ENCODE measurements around the gene PAK3. TPM values are rescaled to one million over a fixed set of nuclear protein-coding genes. Genes with fewer than 3 reads are reported as not detected.

PAK3 gene
- 1.4 TPM for total RNA-seq
- long read RNA-seq: 0 reads

- no peak for TF ChIP-seq CTCF (IDR thresholded peaks at IDR 0.05)
- Histone ChIP-seq H3K9me3 (no peaks in the 10 kb centered on the region), H3K36me3 (no peaks in the 10 kb centered on the region), H3K4me3 (peak within 1 kb of the TSS; percentile 48), H3K27me3 (no peaks in the 10 kb centered on the region), H3K4me1 (no peaks in the 10 kb centered on the region), H3K27ac (no peak within 1 kb of the TSS)
- DNase-seq (peak; percentile 55), ATAC-seq (peak; percentile 82)
- intact Hi-C loops (cut with DNase I): no loop called here
Measured at GRCh38 chrX:111095974-111096895, at the start of gene PAK3. TSS of gene PAK3 (plus strand) at chrX:111096191. CDS start at chrX:111123104, 26,913 bp downstream.

- Histone ChIP-seq H3K4me1 (no peaks in the 10 kb centered on the region), H3K27me3 (no peaks in the 10 kb centered on the region), H3K9me3 (no peaks in the 10 kb centered on the region), H3K4me3 (no peak overlapping the region), H3K27ac (no peak overlapping the region), H3K36me3 (no peaks in the 10 kb centered on the region)
- TF ChIP-seq CTCF (IDR thresholded peaks at IDR 0.05): no peak
- intact Hi-C loops (cut with DNase I): no loop called here
- DNase-seq (no peak), ATAC-seq (no peak)
Measured at GRCh38 chrX:111047575-111047974, 48.4 kb upstream of the PAK3 start.

- intact Hi-C loops (cut with DNase I): no loop called here
- Histone ChIP-seq H3K4me1 (no peaks in the 10 kb centered on the region), H3K27ac (no peak overlapping the region), H3K4me3 (no peak overlapping the region), H3K36me3 (no peaks in the 10 kb centered on the region), H3K9me3 (no peaks in the 10 kb centered on the region), H3K27me3 (no peaks in the 10 kb centered on the region)
- ATAC-seq (no peak), DNase-seq (no peak)
- TF ChIP-seq CTCF (IDR thresholded peaks at IDR 0.05): no peak
Measured at GRCh38 chrX:111052478-111052877, 43.5 kb upstream of the PAK3 start.

GRCh38 chrX:111071542-111072277 lies 24.3 kb upstream of the PAK3 start:
- Histone ChIP-seq H3K36me3 (no peaks in the 10 kb centered on the region), H3K27me3 (no peaks in the 10 kb centered on the region), H3K4me1 (no peaks in the 10 kb centered on the region), H3K4me3 (no peak overlapping the region), H3K9me3 (no peaks in the 10 kb centered on the region), H3K27ac (no peak overlapping the region)
- TF ChIP-seq CTCF (IDR thresholded peaks at IDR 0.05): no peak
- DNase-seq (no peak), ATAC-seq (no peak)
- intact Hi-C loops (cut with DNase I): no loop called here

- TF ChIP-seq CTCF (IDR thresholded peaks at IDR 0.05): no peak
- no peaks in the 10 kb centered on the region for H3K4me1 ChIP-seq
- H3K27ac ChIP-seq: no peak overlapping the region
- no peaks in the 10 kb centered on the region for H3K27me3 ChIP-seq
- H3K9me3 ChIP-seq: no peaks in the 10 kb centered on the region
- intact Hi-C loops (cut with DNase I): no loop called here
- no peaks in the 10 kb centered on the region for H3K36me3 ChIP-seq
- ATAC-seq (no peak), DNase-seq (no peak)
- H3K4me3 ChIP-seq: no peak overlapping the region
Measured at GRCh38 chrX:111083081-111083480, 12.9 kb upstream of the PAK3 start.
